GM23338 (cell line): ENCODE results near the gene SEC24A. TPM values are rescaled to one million over a fixed set of nuclear protein-coding genes. Genes with fewer than 3 reads are reported as not detected.

Source experiments
- ATAC-seq: fragments of 200-7000 bp; cut with Tn5 transposase; 3 replicates; pipeline ENCODE4 v1.9.1; 2020
- DNase-seq: peaks from one replicate; pipeline ENCODE4 v3.0.0-alpha.2; 2015; ENCODE audit warnings: low spot score
- H2AFZ ChIP-seq: fragments of 200-600 bp; sonication (generic); 2 replicates; pipeline ENCODE4 v1.8.0; 2016; ENCODE audit warnings: antibody characterized with exemption, mild to moderate bottlenecking, moderate library complexity
- H3F3A ChIP-seq: fragments of 200-600 bp; sonication (generic); replicated peaks from 2 replicates; pipeline ENCODE4 v1.8.0; 2017; ENCODE audit warnings: antibody characterized with exemption, mixed run types, low read depth
- H3K27ac ChIP-seq: fragments of 200-600 bp; sonication (generic); 2 replicates; pipeline ENCODE4 v1.6.1; 2016; ENCODE audit warnings: low read depth
- H3K27me3 ChIP-seq: fragments of 200-600 bp; sonication (generic); 2 replicates; pipeline ENCODE4 v1.8.0; 2016; ENCODE audit warnings: mild to moderate bottlenecking, mixed run types, moderate library complexity; ENCODE audit not compliant: insufficient read depth
- H3K36me3 ChIP-seq: fragments of 200-600 bp; sonication (generic); 2 replicates; pipeline ENCODE4 v1.8.0; 2016; ENCODE audit warnings: mild to moderate bottlenecking; ENCODE audit not compliant: insufficient read depth
- H3K4me1 ChIP-seq: fragments of 200-600 bp; sonication (generic); 2 replicates; pipeline ENCODE4 v1.8.0; 2016; ENCODE audit warnings: mild to moderate bottlenecking, moderate library complexity; ENCODE audit not compliant: insufficient read depth
- H3K4me2 ChIP-seq: fragments of 200-600 bp; sonication (generic); 2 replicates; pipeline ENCODE4 v1.7.1; 2017; ENCODE audit warnings: mixed run types
- H3K4me3 ChIP-seq: fragments of 200-600 bp; sonication (generic); 2 replicates; pipeline ENCODE4 v1.6.1; 2016; ENCODE audit warnings: mixed run types
- H3K79me2 ChIP-seq: fragments of 200-600 bp; sonication (generic); replicated peaks from 2 replicates; pipeline ENCODE4 v1.8.0; 2017; ENCODE audit warnings: mild to moderate bottlenecking; ENCODE audit not compliant: insufficient read depth
- H3K9me2 ChIP-seq: fragments of 200-600 bp; sonication (generic); 2 replicates; pipeline ENCODE4 v1.8.0; 2017; ENCODE audit not compliant: insufficient read depth
- H4K20me1 ChIP-seq: fragments of 200-600 bp; sonication (generic); replicated peaks from 2 replicates; pipeline ENCODE4 v1.8.0; 2017; ENCODE audit warnings: mild to moderate bottlenecking; ENCODE audit not compliant: insufficient read depth
- H3K27ac Mint-ChIP-seq: 2 replicates; pipeline ENCODE4 v1.8.0; 2020; ENCODE audit warnings: inconsistent platforms, mild to moderate bottlenecking, moderate library complexity, mixed read lengths
- H3K27me3 Mint-ChIP-seq: 3 replicates; pipeline ENCODE4 v1.8.0; 2022; ENCODE audit warnings: low read depth, mild to moderate bottlenecking, moderate library complexity, mixed read lengths, inconsistent platforms; ENCODE audit not compliant: insufficient read depth, poor library complexity
- H3K36me3 Mint-ChIP-seq: 3 replicates; pipeline ENCODE4 v1.8.0; 2021; ENCODE audit warnings: low read depth, mild to moderate bottlenecking, inconsistent platforms, moderate library complexity, mixed read lengths
- H3K4me1 Mint-ChIP-seq: 3 replicates; pipeline ENCODE4 v1.8.0; 2020; ENCODE audit warnings: mild to moderate bottlenecking, inconsistent platforms, mixed read lengths
- H3K4me3 Mint-ChIP-seq: 3 replicates; pipeline ENCODE4 v1.8.0; 2021; ENCODE audit warnings: moderate library complexity, mild to moderate bottlenecking, inconsistent platforms, mixed read lengths
- H3K9me3 Mint-ChIP-seq: 3 replicates; pipeline ENCODE4 v1.8.0; 2020; ENCODE audit warnings: moderate library complexity, mild to moderate bottlenecking, inconsistent platforms, mixed read lengths
- CREB1 ChIP-seq: fragments of 250-450 bp; sonication (Bioruptor Pico); IDR thresholded peaks from 2 replicates; pipeline ENCODE4 v1.5.0; 2020; ENCODE audit warnings: low read depth, mild to moderate bottlenecking, moderate library complexity
- CTCF ChIP-seq, 2 experiments: fragments of 200-600 bp in 1 of 2; sonication (generic) in 1 of 2; conservative IDR thresholded peaks; 2 replicates each; pipeline versions ENCODE4 v1.5.1 to v1.6.1; 2016 to 2017; ENCODE audit warnings: antibody characterized with exemption in 2 of 2, low read depth in 2 of 2, mild to moderate bottlenecking in 2 of 2, moderate library complexity in 1 of 2
- ETS1 ChIP-seq: IDR thresholded peaks from 2 replicates; pipeline ENCODE4 v1.6.1; 2016; ENCODE audit warnings: antibody characterized with exemption
- EZH2 ChIP-seq: fragments of 200-600 bp; sonication (generic); IDR thresholded peaks from one replicate; pipeline ENCODE4 v1.8.0; 2017; ENCODE audit warnings: antibody characterized with exemption, mild to moderate bottlenecking, low read depth; ENCODE audit not compliant: unreplicated experiment
- EZH2phosphoT487 ChIP-seq: fragments of 200-600 bp; sonication (generic); IDR thresholded peaks from one replicate; pipeline ENCODE4 v1.8.1; 2018; ENCODE audit warnings: antibody characterized with exemption; ENCODE audit not compliant: unreplicated experiment
- NANOG ChIP-seq: IDR thresholded peaks from 2 replicates; pipeline ENCODE4 v1.6.1; 2016; ENCODE audit warnings: antibody characterized with exemption, borderline replicate concordance
- POLR2AphosphoS5 ChIP-seq: IDR thresholded peaks from 2 replicates; pipeline ENCODE4 v1.6.1; 2016; ENCODE audit warnings: antibody characterized with exemption, low read depth
- REST ChIP-seq: IDR thresholded peaks from one replicate; pipeline ENCODE4 v1.6.1; 2018; ENCODE audit warnings: antibody characterized with exemption; ENCODE audit not compliant: unreplicated experiment
- STAT1 ChIP-seq: IDR thresholded peaks from one replicate; pipeline ENCODE4 v1.6.1; 2016; ENCODE audit warnings: antibody characterized with exemption; ENCODE audit not compliant: unreplicated experiment
- ZNF114 ChIP-seq: fragments of 250-450 bp; sonication (Bioruptor Pico); IDR thresholded peaks from 2 replicates; pipeline ENCODE4 v1.5.0; 2020; ENCODE audit warnings: mild to moderate bottlenecking, moderate library complexity
- ZNF331 ChIP-seq: fragments of 250-450 bp; sonication (Bioruptor Pico); IDR thresholded peaks from 2 replicates; pipeline ENCODE4 v1.5.0; 2020; ENCODE audit warnings: low read depth, mild to moderate bottlenecking, moderate library complexity
- ZNF462 ChIP-seq: fragments of 250-450 bp; sonication (Bioruptor Pico); IDR thresholded peaks from 2 replicates; pipeline ENCODE4 v1.5.0; 2020; ENCODE audit warnings: mild to moderate bottlenecking, moderate library complexity
- polyA plus RNA-seq: library from polyadenylated mRNA; unstranded; fragments of >200 nt; fragmentation: Nextera tagmentation; extraction: Ambion mirVana; gene quantifications from 2 replicates; pipeline ENCODE4 v1.2.1, GENCODE V29; 2016
- total RNA-seq: library from RNA; depleted of rRNA; stranded (reverse); fragments of >200 nt; shearing (Covaris generic); gene quantifications from 2 replicates; pipeline ENCODE4 v1.2.3, GENCODE V29; 2014

SEC24A gene
- total and polyA plus RNA-seq, 2 experiments from 2014 or later: 8.1 to 36.5 TPM

GRCh38 chr5:134738133-134738962 is 89.8 kb downstream of the SEC24A start, which contains the start of gene CAMLG:
TSS of gene CAMLG (plus strand) at chr5:134738548. CDS start at chr5:134738621, 73 bp downstream.
- Histone ChIP-seq H3K79me2 (peaks cover 42% of the 10 kb centered on the region), H3F3A (no peaks in the 10 kb centered on the region), H3K4me2 (peak within 1 kb of the TSS; percentile 94), H2AFZ (peak within 1 kb of the TSS; percentile 72), H3K9me2 (no peaks in the 10 kb centered on the region), H3K4me1 (peaks cover 3% of the 10 kb centered on the region; the same call in 1 of the 2 replicates), H3K27ac (peak within 1 kb of the TSS; percentile 99), H3K36me3 (peaks cover 15% of the 10 kb centered on the region; the same call in 1 of the 2 replicates), H4K20me1 (peaks cover 8% of the 10 kb centered on the region; the same call in 1 of the 2 replicates), H3K27me3 (no peaks in the 10 kb centered on the region), H3K4me3 (peak within 1 kb of the TSS; percentile 91)
- TF ChIP-seq EZH2phosphoT487 (no peak), EZH2 (no peak), REST (no peak), ZNF331 (CRISPR knock-in tag) (no peak), NANOG (no peak), STAT1 (no peak), CREB1 (CRISPR knock-in tag) (peak; percentile 96), ZNF462 (CRISPR knock-in tag) (no peak), ZNF114 (CRISPR knock-in tag) (no peak; the same call in 1 of the 2 replicates), CTCF (conservative IDR thresholded peaks at IDR 0.05; ENCODE audit: low read depth in 2 of 2) (peak; percentile 76 to 89), ETS1 (peak; percentile 92), POLR2AphosphoS5 (peak; percentile 91)
- peaks cover 12% of the 10 kb centered on the region; the same call in 2 of the 3 replicates for H3K4me1 Mint-ChIP-seq
- DNase-seq: peak; percentile 99
- H3K27ac Mint-ChIP-seq: peak within 1 kb of the TSS; percentile 99
- peak within 1 kb of the TSS; percentile 93 for H3K4me3 Mint-ChIP-seq
- no peaks in the 10 kb centered on the region for H3K9me3 Mint-ChIP-seq
- peaks cover 2% of the 10 kb centered on the region for H3K27me3 Mint-ChIP-seq
- H3K36me3 Mint-ChIP-seq: peaks cover 11% of the 10 kb centered on the region; the same call in 2 of the 3 replicates
- ATAC-seq: peak; percentile 91
